Ectodermal cell (in vitro differentiated cells): ENCODE results near the gene ZNF33A.
"Not testable (repeated sequence)": the region's sequence is repeated elsewhere in the genome, so short reads cannot be mapped to it uniquely, and the experiment has no call there.

Experiments
- H3K27ac ChIP-seq: 2 replicates; pipeline ENCODE4 v1.7.0; 2013; ENCODE audit warnings: mild to moderate bottlenecking, low read depth, low read length; ENCODE audit not compliant: insufficient read depth, poor library complexity, severe bottlenecking
- H3K27me3 ChIP-seq: 2 replicates; pipeline ENCODE4 v1.7.0; 2013; ENCODE audit warnings: mild to moderate bottlenecking, low read length; ENCODE audit not compliant: insufficient read depth, control insufficient read depth, poor library complexity, severe bottlenecking
- H3K36me3 ChIP-seq: one replicate; pipeline ENCODE4 v1.7.0; 2013; ENCODE audit warnings: low read length; ENCODE audit not compliant: control insufficient read depth, insufficient read depth
- H3K4me1 ChIP-seq: one replicate; pipeline ENCODE4 v1.7.0; 2013; ENCODE audit warnings: low read length; ENCODE audit not compliant: control insufficient read depth, insufficient read depth
- H3K4me3 ChIP-seq: 2 replicates; pipeline ENCODE4 v1.7.0; 2013; ENCODE audit warnings: low read depth, low read length, control low read depth; ENCODE audit not compliant: insufficient read depth
- H3K9me3 ChIP-seq: 2 replicates; pipeline ENCODE4 v1.7.0; 2013; ENCODE audit warnings: mild to moderate bottlenecking, low read length, moderate library complexity; ENCODE audit not compliant: control insufficient read depth
- WGBS, 2 experiments: methylation state at CpG; one replicate each; pipeline ENCODE4 v1.1.7; 2013; ENCODE audit warnings: missing lambda C conversion rate in 2 of 2; 5-methylcytosine and 5-hydroxymethylcytosine counted together

Gene ZNF33A

DNA sequence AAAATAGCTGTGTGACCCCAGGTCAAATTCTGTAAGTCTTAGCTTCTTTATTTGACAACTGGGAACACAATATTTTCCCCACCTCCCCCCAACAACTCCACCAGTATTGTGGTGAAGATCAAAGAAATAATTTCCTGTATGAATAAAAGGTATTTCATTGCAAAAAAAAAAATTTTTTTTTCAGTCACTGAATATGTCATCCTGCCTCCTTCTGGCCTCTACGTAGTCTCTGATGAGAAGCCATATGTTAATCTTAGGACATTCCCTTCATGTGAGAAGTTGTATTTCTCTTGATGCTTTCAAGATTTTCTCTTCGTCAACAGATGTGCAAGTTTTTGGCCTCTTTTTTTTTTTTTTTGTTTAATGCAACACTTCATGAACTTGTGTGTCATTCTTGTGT, 33.0 kb downstream of the ZNF33A start:
- H3K36me3 ChIP-seq, result peaks cover 15% of the 10 kb centered on the region
- H3K4me3 ChIP-seq, result no peak overlapping the region
- H3K9me3 ChIP-seq, result no peaks in the 10 kb centered on the region
- 94 to 100% methylated on average over 2 of the region's 2 CpGs for WGBS, 2 experiments
- H3K27ac ChIP-seq, result no peak overlapping the region
- no peaks in the 10 kb centered on the region for H3K4me1 ChIP-seq
- no peaks in the 10 kb centered on the region for H3K27me3 ChIP-seq

DNA sequence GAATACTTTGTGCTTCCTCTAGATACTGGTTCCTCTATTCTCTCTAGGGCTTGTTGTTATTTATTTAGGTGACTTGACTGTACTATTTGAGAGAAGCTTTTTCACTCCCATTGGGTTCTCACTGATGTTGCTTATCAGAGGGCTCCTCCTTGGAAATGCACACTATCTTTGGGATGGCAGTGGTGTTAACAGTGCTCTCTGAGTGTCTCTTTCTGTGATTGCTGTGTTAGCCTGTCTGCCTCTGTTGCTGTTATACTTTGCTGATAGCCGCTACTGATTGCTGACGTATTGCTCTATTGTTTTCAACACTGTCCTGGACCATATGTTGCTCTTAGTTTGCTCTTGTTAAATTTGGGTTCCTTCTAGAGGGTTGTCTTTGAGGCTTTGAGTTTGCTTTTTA, 34.7 kb downstream of the ZNF33A start:
- 50% methylated on average over 2 of the region's 2 CpGs for WGBS, 2 experiments
- H3K4me3 ChIP-seq, result no peak overlapping the region
- H3K4me1 ChIP-seq, result no peaks in the 10 kb centered on the region
- no peaks in the 10 kb centered on the region for H3K9me3 ChIP-seq
- H3K27me3 ChIP-seq, result no peaks in the 10 kb centered on the region
- H3K27ac ChIP-seq, result no peak overlapping the region
- H3K36me3 ChIP-seq, result peaks cover 15% of the 10 kb centered on the region

DNA sequence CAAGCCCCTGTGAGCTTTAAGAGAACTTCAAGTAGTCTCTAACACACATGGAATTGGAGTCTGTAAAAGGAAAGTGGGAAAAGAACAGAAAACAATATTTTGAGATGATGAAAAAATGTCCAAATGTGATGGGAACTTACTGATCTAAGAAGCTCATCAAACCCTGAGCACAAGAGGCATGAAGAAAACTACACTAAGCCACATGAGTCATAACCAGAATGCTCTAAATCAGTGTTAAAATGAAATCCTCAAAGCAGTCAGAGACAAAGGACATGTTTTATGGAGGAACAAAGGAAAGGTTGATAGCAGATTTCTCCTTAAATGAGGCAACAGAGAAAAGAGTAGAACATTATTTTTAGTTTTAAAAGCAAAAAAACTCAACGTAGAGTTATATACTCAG, 37.2 kb downstream of the ZNF33A start:
- no CpG with 5 or more reads among the region's 1 CpG for WGBS, 2 experiments

DNA sequence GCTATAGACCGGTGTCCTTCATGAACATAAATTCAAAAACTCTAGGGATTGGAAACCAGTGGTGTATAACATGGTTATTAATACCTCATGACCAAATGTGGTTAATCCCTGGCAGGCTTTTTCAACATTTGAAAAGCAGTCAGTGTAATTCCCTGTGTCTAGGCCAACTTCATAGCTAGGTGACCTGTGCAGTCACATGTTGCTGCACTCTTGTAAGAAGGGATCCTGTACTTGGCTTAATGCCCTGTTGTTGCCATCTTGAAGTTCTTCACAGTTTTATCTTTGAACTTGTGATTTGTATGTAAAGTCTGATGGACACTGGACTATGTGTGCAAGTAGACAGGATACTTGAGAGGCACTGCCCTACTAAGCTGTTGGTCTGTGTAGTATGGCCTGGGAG, 39.7 kb downstream of the ZNF33A start:
- Histone ChIP-seq H3K36me3 (peaks cover 32% of the 10 kb centered on the region), H3K9me3 (peaks cover 3% of the 10 kb centered on the region), H3K27me3 (no peaks in the 10 kb centered on the region), H3K4me3 (no peak overlapping the region), H3K4me1 (no peaks in the 10 kb centered on the region), H3K27ac (no peak overlapping the region)
- 100% methylated on average over 1 of the region's 1 CpG for WGBS, 2 experiments

More for the DNA sequence above, 37.2 kb downstream of the ZNF33A start:
- Histone ChIP-seq H3K4me1 (no peaks in the 10 kb centered on the region), H3K9me3 (no peaks in the 10 kb centered on the region), H3K4me3 (no peak overlapping the region), H3K36me3 (peaks cover 15% of the 10 kb centered on the region), H3K27ac (no peak overlapping the region), H3K27me3 (no peaks in the 10 kb centered on the region)

DNA sequence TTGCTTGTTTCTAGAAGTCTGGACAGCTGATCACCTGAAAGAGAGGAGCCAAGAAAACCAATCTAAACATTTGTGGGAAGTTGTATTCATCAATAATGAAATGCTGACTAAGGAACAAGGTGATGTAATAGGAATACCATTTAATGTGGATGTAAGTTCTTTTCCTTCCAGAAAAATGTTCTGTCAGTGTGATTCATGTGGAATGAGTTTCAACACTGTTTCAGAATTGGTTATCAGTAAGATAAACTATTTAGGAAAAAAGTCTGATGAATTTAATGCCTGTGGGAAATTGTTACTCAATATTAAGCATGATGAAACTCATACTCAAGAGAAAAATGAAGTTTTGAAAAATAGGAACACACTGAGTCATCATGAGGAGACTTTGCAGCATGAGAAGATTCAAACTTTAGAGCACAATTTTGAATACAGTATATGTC, 43.9 kb downstream of the ZNF33A start:
- Histone ChIP-seq H3K36me3 (peaks cover 45% of the 10 kb centered on the region), H3K4me3 (no peak overlapping the region), H3K27me3 (no peaks in the 10 kb centered on the region), H3K9me3 (peaks cover 7% of the 10 kb centered on the region), H3K4me1 (no peaks in the 10 kb centered on the region), H3K27ac (no peak overlapping the region)

DNA sequence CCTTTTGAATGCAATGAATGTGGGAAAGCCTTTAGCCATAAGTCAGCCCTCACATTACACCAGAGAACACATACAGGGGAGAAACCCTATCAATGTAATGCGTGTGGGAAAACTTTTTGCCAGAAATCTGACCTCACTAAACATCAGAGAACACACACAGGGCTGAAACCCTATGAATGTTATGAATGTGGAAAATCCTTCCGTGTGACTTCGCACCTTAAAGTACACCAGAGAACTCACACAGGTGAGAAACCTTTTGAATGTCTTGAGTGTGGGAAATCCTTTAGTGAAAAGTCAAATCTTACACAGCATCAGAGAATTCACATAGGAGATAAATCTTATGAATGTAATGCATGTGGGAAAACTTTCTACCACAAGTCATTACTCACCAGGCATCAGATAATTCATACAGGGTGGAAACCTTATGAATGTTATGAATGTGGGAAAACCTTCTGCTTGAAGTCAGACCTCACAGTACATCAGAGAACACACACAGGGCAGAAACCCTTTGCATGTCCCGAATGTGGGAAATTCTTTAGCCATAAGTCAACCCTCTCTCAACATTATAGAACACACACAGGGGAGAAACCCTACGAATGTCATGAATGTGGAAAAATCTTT, 44.9 kb downstream of the ZNF33A start:
- H3K9me3 ChIP-seq, H3K27me3 ChIP-seq, H3K27ac ChIP-seq, H3K4me3 ChIP-seq, H3K4me1 ChIP-seq: not testable (repeated sequence)
- H3K36me3 ChIP-seq, result peaks cover 45% of the 10 kb centered on the region
- 93 to 100% methylated on average over 1 to 4 of the region's 5 CpGs for WGBS, 2 experiments

DNA sequence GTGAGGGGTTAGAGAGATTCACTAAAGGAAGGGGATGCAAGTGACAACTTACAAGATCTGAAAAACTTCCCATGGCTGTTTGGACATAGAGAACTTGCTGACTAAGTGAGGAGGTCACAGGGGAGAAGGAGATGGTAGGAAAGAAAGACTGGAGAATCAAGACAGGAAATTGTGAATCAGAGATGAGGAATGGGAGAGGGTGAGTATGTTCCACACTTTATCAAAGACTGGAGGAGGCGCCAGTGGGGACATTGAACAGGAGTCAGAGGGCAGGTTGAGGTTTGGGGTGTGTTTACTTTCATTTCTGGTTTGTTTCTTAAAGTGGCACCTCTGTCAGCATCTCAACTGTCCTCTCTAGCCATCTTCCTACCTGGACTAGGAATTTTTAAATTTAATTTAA, 59.2 kb downstream of the ZNF33A start:
- 76 to 79% methylated on average over 1 of the region's 1 CpG for WGBS, 2 experiments
- not testable (repeated sequence) for H3K36me3 ChIP-seq, H3K9me3 ChIP-seq, H3K27me3 ChIP-seq, H3K27ac ChIP-seq, H3K4me3 ChIP-seq, H3K4me1 ChIP-seq

DNA sequence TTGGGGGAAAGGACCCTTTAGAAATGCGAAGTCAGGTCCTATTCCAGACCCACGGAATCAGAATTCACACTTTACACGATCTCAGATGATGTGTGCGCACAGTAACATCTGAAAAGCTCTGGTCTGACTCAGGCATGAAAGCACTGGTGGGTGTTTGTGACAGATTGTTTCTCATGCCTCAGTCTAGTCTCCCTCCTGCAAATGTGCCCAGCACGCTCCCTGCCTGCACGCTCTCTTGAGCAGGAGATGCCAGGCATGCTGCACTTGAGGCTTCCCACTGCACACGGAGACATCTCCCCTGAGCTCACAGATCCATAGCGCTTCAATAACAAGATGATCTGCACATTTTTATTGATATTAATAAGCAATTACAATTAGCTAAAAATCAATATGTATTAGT, 60.0 kb downstream of the ZNF33A start:
- H3K27ac ChIP-seq, result no peak overlapping the region
- no peaks in the 10 kb centered on the region for H3K4me1 ChIP-seq
- no peak overlapping the region for H3K4me3 ChIP-seq
- H3K36me3 ChIP-seq, result no peaks in the 10 kb centered on the region
- no peaks in the 10 kb centered on the region for H3K27me3 ChIP-seq
- H3K9me3 ChIP-seq, result no peaks in the 10 kb centered on the region
- 91 to 95% methylated on average over 8 of the region's 8 CpGs for WGBS, 2 experiments

DNA sequence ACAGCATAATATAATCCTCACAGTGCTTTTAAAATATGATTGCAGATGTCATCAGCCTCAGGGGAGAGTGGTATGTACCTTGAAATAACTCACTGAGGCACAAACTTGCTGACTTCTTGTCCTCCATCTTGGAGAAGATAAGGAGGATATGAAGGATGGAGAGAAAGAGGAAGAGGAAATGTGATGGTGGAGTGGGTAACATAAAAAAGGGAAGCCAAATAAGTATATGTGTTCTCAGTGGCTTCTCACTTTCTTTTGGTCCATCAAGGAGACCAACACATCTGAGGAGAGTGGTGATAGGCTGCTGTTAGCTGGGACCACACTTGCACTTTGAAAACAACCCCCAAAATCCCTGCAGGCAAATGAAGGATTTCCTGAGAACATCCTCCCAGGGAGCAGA, 62.1 kb downstream of the ZNF33A start:
- Histone ChIP-seq H3K9me3 (peaks cover 4% of the 10 kb centered on the region), H3K36me3 (no peaks in the 10 kb centered on the region), H3K27me3 (no peaks in the 10 kb centered on the region), H3K4me3 (no peak overlapping the region), H3K27ac (no peak overlapping the region), H3K4me1 (no peaks in the 10 kb centered on the region)

DNA sequence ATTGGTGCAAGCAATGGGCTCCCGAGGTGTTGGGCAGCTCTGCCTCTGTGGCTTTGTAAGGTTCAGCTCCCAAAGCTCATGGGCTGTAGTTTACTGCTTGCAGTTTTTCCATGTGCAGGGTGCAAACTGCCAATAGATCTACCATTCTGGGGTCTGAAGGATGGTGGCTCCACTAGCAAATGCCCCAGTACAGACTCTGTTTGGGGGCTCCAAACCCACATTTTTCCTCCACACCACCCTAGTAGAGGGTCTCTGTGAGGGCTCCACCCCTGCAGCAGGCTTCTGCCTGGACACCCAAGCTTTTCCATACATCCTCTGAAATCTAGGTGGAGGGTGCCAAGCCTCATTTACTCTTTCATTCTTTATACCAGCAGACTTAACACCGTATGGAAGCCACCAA, 66.2 kb downstream of the ZNF33A start:
- Histone ChIP-seq H3K9me3 (peaks cover 4% of the 10 kb centered on the region), H3K4me1 (no peaks in the 10 kb centered on the region), H3K4me3 (no peak overlapping the region), H3K27me3 (no peaks in the 10 kb centered on the region), H3K27ac (no peak overlapping the region), H3K36me3 (no peaks in the 10 kb centered on the region)
- 76 to 82% methylated on average over 2 of the region's 2 CpGs for WGBS, 2 experiments

DNA sequence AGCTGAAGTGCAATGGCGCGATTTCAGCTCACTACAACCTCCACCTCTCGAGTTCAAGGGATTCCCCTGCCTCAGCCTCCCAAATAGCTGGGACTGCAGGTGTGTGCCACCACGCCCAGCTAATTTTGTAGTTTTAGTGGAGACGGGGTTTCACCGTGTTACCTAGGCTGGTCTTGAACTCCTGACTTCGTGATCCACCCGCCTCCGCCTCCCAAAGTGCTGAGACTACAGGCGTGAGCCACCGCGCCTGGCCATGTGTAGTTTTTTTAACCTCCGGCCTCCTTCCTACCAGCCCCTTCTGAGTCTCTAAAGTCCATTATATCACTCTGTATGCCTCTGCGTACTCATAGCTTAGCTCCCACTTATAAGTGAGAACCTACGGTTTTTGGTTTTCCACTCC, 82.8 kb downstream of the ZNF33A start:
- not testable (repeated sequence) for H3K4me3 ChIP-seq, H3K4me1 ChIP-seq
- WGBS, 2 experiments, result 91 to 93% methylated on average over 15 of the region's 15 CpGs

More for the DNA sequence above, 82.8 kb downstream of the ZNF33A start:
- H3K27ac ChIP-seq, H3K27me3 ChIP-seq, H3K9me3 ChIP-seq: not testable (repeated sequence)
- H3K36me3 ChIP-seq, result peaks cover 16% of the 10 kb centered on the region
